ACC112 (cell line): Measurements from ENCODE around the gene PRKG2.
"Not testable (repeated sequence)": the region's sequence is repeated elsewhere in the genome, so short reads cannot be mapped to it uniquely, and the experiment has no call there.

ENCODE experiments used
- H2AFZ ChIP-seq: fragments of 200-600 bp; sonication (generic); one replicate; pipeline ENCODE4 v1.6.0; 2017; ENCODE audit warnings: antibody characterized with exemption, low read length; ENCODE audit not compliant: unreplicated experiment
- H3K27ac ChIP-seq: fragments of 200-600 bp; sonication (generic); 2 replicates; pipeline ENCODE4 v1.5.1; 2014; ENCODE audit warnings: low read depth, mild to moderate bottlenecking, antibody characterized with exemption, low read length, moderate library complexity
- H3K27me3 ChIP-seq: fragments of 200-600 bp; sonication (generic); 2 replicates; pipeline ENCODE4 v1.6.1; 2014; ENCODE audit warnings: mild to moderate bottlenecking, antibody characterized with exemption, low read length, moderate library complexity, mixed read lengths; ENCODE audit not compliant: insufficient read depth
- H3K36me3 ChIP-seq: fragments of 200-600 bp; sonication (generic); 2 replicates; pipeline ENCODE4 v1.6.1; 2016; ENCODE audit warnings: mild to moderate bottlenecking, antibody characterized with exemption, low read length, moderate library complexity, mixed read lengths; ENCODE audit not compliant: insufficient read depth
- H3K4me1 ChIP-seq: fragments of 200-600 bp; sonication (generic); one replicate; pipeline ENCODE4 v1.6.1; 2016; ENCODE audit warnings: low read length, mixed read lengths; ENCODE audit not compliant: insufficient read depth, unreplicated experiment, control insufficient read depth
- H3K4me3 ChIP-seq: fragments of 200-600 bp; sonication (generic); 2 replicates; pipeline ENCODE4 v1.5.1; 2014; ENCODE audit warnings: mild to moderate bottlenecking, low read depth, low read length
- H3K79me2 ChIP-seq: fragments of 200-600 bp; sonication (generic); one replicate; pipeline ENCODE4 v1.6.0; 2016; ENCODE audit warnings: low read length; ENCODE audit not compliant: control insufficient read depth, unreplicated experiment, insufficient read depth

The PRKG2 gene

DNA sequence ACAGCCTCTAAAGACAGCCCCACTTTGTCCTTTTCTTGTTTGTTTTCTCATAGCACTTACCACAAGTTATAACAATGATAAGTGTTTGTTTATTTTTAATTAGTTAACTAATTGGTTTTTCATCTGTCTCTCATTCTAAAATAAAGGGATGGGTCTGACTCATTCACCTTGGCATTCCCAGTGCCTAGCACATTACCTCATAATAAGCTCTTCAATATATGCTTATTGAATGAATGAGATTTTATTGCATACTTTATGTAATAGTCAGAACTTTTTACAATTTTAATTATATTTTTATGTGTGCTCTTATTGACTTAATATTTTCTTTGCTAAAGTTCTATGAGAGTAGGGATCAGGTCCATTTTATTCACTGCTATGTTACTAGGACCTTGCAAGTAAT is 22.8 kb upstream of the PRKG2 start:
- Histone ChIP-seq H3K4me1 (no peaks in the 10 kb centered on the region), H3K27ac (no peak overlapping the region), H3K36me3 (no peaks in the 10 kb centered on the region), H3K4me3 (no peak overlapping the region), H3K27me3 (no peaks in the 10 kb centered on the region), H3K79me2 (no peaks in the 10 kb centered on the region), H2AFZ (no peak overlapping the region)

DNA sequence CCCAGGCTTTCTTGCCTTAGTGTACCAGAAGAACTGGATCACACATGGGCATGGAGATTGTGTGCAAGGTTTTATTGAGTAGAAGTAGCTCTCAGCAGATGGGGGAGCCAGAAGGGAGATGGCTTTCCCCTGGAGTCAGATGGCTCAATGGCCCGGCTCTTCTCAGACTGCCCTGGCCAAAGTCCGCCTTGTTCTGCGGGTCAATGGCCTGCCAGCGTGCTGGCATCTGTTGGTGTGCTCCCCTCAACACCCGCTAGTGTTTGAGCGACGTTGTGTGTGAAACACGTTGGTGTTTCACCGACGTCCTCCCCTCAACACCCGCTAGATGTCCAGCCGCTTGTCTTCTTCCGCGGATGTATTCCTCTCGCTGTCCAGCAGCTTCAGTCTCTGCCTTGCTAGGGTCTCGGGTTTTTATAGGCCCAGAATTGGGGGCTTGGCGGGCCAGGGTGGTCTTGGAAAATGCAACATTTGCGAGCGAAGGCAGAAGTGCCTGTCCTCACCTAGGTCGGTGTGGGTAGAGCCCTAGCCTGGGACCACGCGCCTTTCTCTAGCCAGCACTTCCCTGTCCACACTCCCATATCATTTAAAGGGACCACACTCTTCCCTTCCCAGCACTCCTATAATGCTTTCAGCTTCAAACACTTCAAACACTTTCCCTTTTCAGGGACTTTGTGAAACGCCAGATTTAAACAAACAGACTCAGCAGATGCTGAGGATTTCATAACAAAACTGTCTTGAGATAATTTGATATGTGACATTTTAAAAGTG is 21.1 kb upstream of the PRKG2 start:
- H3K27me3 ChIP-seq: no peaks in the 10 kb centered on the region
- H2AFZ ChIP-seq: no peak overlapping the region
- H3K79me2 ChIP-seq: no peaks in the 10 kb centered on the region
- no peaks in the 10 kb centered on the region for H3K36me3 ChIP-seq
- no peak overlapping the region for H3K27ac ChIP-seq
- H3K4me1 ChIP-seq: no peaks in the 10 kb centered on the region
- H3K4me3 ChIP-seq: no peak overlapping the region

DNA sequence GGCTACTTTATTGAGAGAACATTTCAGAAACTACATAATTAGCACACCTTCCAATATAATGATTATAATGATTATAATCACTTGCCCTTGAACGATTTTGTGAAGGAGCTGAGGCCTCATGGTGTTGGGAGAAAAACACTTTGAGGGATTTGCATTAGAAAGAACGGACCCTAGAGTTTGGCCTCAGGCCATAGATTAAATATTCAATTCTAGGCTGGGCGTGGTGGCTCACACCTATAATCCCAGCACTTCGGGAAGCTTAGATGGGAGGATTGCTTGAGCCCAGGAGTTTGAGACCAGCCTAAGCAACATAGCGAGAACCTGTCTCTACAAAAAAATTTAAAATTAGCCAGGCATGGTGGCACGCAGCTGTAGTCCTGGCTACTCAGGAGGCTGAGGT is 12.9 kb upstream of the PRKG2 start:
- Histone ChIP-seq H2AFZ (no peak overlapping the region), H3K4me3 (no peak overlapping the region), H3K4me1 (no peaks in the 10 kb centered on the region), H3K79me2 (no peaks in the 10 kb centered on the region), H3K27me3 (no peaks in the 10 kb centered on the region), H3K27ac (no peak overlapping the region), H3K36me3 (no peaks in the 10 kb centered on the region)

DNA sequence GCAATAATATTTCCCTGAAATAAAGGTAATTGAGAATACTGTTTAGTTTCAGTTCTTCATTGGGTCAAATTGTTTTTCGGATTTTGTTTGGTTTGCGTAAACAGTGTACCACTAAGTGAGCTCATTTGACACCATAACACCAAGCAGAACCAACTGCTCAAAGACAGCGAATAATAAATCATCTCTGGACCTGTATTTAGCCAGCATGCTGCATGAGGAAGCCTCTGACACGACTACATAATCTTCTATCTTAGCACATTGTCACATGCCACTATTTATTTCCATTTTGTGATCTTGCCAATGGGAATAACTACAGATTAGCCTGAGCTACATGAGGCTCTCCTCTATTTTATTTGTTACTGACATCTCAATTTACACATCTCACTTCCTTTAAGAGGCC is 12.1 kb upstream of the PRKG2 start:
- Histone ChIP-seq H3K27me3 (no peaks in the 10 kb centered on the region), H3K4me3 (no peak overlapping the region), H3K36me3 (no peaks in the 10 kb centered on the region), H3K4me1 (no peaks in the 10 kb centered on the region), H2AFZ (no peak overlapping the region), H3K79me2 (no peaks in the 10 kb centered on the region), H3K27ac (no peak overlapping the region)

DNA sequence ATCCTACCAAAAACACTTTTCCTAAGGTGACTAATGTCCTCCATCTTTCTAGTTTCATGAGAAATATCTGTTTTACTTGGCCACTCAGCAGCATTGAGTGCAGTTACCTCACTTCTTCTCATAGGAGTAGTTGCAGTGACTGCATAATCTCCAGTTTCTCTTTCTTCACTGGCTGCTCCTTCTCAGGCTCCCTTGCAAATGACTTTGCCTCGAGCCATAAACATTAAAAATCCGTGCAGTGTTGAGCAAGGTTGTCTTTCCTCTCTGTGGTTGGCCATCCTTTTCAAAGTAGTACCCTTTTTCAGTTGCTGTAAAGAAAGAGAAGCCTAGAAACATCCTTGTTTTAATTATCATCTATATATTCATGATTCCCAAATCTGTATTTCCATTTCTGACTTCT is 10.2 kb upstream of the PRKG2 start:
- H3K27me3 ChIP-seq: no peaks in the 10 kb centered on the region
- H3K4me1 ChIP-seq: no peaks in the 10 kb centered on the region
- H3K79me2 ChIP-seq: no peaks in the 10 kb centered on the region
- no peak overlapping the region for H3K4me3 ChIP-seq
- no peak overlapping the region for H2AFZ ChIP-seq
- H3K36me3 ChIP-seq: no peaks in the 10 kb centered on the region
- H3K27ac ChIP-seq: no peak overlapping the region

DNA sequence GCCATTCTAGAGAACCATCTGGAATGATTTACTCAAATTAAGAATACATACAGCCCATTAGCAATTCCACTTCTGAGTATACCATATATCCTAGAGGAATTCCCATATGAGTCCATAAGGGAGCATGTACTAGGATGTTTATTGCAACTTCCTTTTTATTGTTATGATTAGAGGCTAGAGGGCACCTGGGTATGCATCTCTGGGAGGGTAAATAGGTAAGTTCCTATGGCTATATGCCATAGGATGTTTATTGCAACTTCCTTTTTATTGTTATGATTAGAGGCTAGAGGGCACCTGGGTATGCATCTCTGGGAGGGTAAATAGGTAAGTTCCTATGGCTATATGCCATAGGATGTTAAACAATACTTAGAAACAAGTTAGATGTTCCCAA is 7.1 kb upstream of the PRKG2 start:
- H3K79me2 ChIP-seq, H3K36me3 ChIP-seq, H3K27me3 ChIP-seq, H2AFZ ChIP-seq, H3K27ac ChIP-seq, H3K4me3 ChIP-seq, H3K4me1 ChIP-seq: not testable (repeated sequence)

DNA sequence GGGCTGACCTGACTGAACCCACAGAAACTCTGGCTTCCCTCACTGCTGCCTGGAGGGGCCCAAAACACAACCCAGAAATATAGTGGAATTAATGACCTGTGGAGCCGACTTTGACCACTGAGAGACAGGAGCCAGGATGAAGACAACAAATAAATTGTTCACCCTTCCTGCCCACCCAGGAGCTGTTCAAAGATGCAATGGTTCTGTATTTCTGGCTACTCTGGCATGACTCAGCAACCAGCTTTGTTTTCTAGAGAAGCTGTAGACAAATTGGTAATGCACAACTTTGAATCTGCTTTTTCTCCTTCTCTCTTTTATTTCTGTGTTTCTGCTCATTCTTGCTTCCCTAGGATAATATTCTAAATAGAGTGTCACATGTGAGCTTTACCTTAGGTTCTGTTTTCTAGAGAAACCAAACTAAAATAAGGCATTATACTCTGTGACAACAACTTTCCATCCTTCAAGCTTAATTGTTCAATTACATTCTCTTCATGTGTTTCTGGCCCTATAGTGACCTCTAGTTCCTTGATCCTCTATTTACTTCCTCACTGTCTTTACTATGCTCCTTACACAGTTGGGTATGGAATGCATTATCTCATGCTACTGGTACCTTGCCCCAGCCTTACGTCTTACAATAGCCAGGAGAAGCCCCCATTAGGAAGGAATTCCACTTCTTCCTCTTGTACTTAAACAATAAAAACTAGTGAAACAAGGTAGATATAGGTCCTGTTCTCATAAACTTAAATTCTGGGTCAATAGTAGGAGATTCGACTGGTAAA is 6.5 kb upstream of the PRKG2 start:
- H3K27ac ChIP-seq: no peak overlapping the region
- no peak overlapping the region for H3K4me3 ChIP-seq
- H3K79me2 ChIP-seq: no peaks in the 10 kb centered on the region

DNA sequence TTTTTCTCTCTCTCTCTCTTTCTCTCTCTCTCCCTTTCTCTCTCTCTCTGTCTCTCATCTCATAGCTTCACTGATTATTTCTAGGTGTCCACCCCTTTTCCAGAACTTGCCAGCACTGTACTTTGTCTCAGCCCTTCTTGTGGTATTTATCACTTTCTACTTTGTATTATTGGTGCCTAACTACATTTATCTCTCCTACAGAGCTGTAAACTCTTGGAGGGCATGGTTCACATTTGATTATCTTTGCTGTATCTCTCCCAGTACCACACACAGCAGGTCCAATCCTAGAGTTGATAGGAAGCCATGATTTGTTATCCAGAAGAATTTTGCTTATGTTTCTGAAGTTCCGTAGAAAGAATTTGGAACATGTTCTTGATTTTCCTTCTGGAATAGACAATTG is 5.2 kb upstream of the PRKG2 start:
- H3K79me2 ChIP-seq: no peaks in the 10 kb centered on the region
- H3K36me3 ChIP-seq: no peaks in the 10 kb centered on the region
- no peak overlapping the region for H3K4me3 ChIP-seq
- no peaks in the 10 kb centered on the region for H3K27me3 ChIP-seq
- H3K4me1 ChIP-seq: no peaks in the 10 kb centered on the region
- H2AFZ ChIP-seq: no peak overlapping the region
- no peak overlapping the region for H3K27ac ChIP-seq

More for the DNA sequence above, 6.5 kb upstream of the PRKG2 start:
- Histone ChIP-seq H2AFZ (no peak overlapping the region), H3K36me3 (no peaks in the 10 kb centered on the region), H3K4me1 (no peaks in the 10 kb centered on the region), H3K27me3 (no peaks in the 10 kb centered on the region)

DNA sequence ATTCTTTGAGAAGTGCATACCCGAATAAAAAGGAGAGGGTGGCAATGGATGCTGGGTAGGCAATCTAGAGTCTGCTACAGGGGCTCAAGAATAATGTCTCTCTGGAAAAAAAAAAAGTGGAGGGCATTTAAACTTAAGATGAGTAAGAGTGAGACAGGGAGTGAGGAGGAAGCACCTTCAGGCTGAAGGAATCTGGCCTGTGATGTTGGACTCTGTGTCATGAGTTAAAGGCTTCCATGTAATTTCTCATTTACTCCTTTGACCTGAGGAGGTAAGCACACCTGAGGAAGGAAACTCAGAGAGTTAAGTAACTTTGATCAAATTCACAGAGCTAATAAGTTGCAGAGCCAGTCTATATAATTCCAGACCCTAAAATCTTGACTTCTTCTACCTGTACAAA is 3.2 kb upstream of the PRKG2 start:
- Histone ChIP-seq H3K27ac (no peak overlapping the region), H3K79me2 (no peaks in the 10 kb centered on the region), H3K36me3 (no peaks in the 10 kb centered on the region), H3K4me1 (no peaks in the 10 kb centered on the region), H3K4me3 (no peak overlapping the region), H2AFZ (no peak overlapping the region), H3K27me3 (peaks cover 2% of the 10 kb centered on the region)

DNA sequence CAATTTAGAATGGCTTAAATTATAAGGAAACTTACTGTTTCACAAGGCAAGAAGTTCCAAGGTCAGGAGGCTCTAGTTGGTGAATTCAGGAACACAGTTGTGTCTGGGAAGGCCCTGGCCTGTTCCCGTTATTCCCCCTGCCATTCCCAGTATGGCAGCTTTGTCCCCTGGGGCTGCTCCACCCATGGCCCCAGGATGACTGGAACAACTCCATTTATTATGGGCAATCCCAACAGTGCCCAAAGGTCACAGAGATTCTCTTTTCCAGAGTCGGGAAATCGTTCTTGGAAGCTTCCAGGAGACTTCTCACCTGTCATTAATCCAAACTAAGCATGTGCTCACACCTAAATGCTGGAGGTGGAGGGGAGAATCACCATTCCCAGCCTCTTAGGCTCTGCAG is 2.8 kb upstream of the PRKG2 start:
- no peaks in the 10 kb centered on the region for H3K4me1 ChIP-seq
- no peak overlapping the region for H3K27ac ChIP-seq
- peaks cover 5% of the 10 kb centered on the region for H3K27me3 ChIP-seq
- no peak overlapping the region for H2AFZ ChIP-seq
- no peaks in the 10 kb centered on the region for H3K79me2 ChIP-seq
- no peaks in the 10 kb centered on the region for H3K36me3 ChIP-seq
- H3K4me3 ChIP-seq: no peak overlapping the region

DNA sequence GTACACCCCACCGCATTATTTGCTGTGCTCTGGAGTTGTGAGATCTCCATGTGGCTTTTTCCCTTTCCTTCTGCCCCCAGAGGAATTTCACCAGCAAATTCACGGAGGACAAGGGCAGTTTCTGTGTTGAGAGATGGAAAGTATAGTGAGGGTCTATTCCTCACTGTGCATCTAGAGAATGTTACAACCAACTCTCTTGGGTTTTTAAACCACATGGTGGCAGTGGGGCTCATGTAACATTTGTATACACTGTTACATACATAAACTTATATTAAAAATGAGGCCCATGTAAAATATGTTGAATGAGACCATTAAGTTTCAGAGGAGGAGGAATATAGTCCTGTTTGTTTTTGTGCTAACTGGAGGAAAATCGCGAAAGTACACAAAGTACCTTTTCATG is 909 bp upstream of the PRKG2 start:
- Histone ChIP-seq H3K27me3 (peaks cover 5% of the 10 kb centered on the region), H2AFZ (peak overlapping the region; percentile 88), H3K4me3 (no peak overlapping the region)

More for the DNA sequence above, 909 bp upstream of the PRKG2 start:
- no peaks in the 10 kb centered on the region for H3K79me2 ChIP-seq
- H3K4me1 ChIP-seq: peaks cover 3% of the 10 kb centered on the region
- no peaks in the 10 kb centered on the region for H3K36me3 ChIP-seq
- H3K27ac ChIP-seq: no peak overlapping the region
